Measurements from ENCODE around the gene HNRNPA3.

DNA sequence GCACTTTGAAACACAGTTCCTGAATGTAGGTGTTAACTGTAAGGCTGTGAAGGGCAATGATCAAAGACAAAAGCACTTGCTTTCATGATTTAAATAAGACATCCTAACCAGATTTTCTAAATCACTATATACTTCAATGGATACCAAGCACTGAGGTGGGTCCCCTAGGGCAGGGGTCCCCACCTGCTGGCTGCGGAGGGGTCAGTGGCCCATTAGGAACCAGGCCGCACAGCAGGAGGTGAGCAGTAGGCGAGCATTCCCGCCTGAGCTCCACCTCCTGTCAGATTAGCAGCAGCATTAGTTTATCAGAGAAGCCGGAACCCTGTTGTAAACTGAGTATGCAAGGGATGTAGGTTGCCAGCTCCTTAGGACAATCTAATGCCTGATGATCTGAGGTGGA lies 44.9 kb downstream of the HNRNPA3 start:
- TF ChIP-seq, protein P1, sequence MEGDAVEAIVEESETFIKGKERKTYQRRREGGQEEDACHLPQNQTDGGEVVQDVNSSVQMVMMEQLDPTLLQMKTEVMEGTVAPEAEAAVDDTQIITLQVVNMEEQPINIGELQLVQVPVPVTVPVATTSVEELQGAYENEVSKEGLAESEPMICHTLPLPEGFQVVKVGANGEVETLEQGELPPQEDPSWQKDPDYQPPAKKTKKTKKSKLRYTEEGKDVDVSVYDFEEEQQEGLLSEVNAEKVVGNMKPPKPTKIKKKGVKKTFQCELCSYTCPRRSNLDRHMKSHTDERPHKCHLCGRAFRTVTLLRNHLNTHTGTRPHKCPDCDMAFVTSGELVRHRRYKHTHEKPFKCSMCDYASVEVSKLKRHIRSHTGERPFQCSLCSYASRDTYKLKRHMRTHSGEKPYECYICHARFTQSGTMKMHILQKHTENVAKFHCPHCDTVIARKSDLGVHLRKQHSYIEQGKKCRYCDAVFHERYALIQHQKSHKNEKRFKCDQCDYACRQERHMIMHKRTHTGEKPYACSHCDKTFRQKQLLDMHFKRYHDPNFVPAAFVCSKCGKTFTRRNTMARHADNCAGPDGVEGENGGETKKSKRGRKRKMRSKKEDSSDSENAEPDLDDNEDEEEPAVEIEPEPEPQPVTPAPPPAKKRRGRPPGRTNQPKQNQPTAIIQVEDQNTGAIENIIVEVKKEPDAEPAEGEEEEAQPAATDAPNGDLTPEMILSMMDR (IDR thresholded peaks at IDR 0.05; ENCODE audit: low read depth, low read length, poor library complexity, severe bottlenecking): no peak
- TF ChIP-seq EZH2phosphoT487 (IDR thresholded peaks at IDR 0.05; ENCODE audit: borderline replicate concordance, low read length): no peak
